DMS153 treated with DMSO at 0.1 percent for 48 hours (cell line): ENCODE data around the gene PCBP3.
A peak's percentile ranks its signal among the peaks of the same experiment; 100 is the strongest.
"Not testable (repeated sequence)": the region's sequence is repeated elsewhere in the genome, so short reads cannot be mapped to it uniquely, and the experiment has no call there.

Source experiments
- DNase-seq: peaks from one replicate; lab custom pipeline; 2025; ENCODE audit not compliant: unreplicated experiment; lab: John Stamatoyannopoulos, UW

PCBP3 gene

GRCh38 chr21:45802956-45803617, 159.6 kb downstream of the PCBP3 start:
- DNase-seq, result no peak

- no peak for DNase-seq
These were observed 160.3 kb downstream of the PCBP3 start for GRCh38 chr21:45803618-45804340.

GRCh38 chr21:45804809-45805313, 161.3 kb downstream of the PCBP3 start:
- no peak for DNase-seq

GRCh38 chr21:45805321-45805720, 161.8 kb downstream of the PCBP3 start:
- no peak for DNase-seq

GRCh38 chr21:45806042-45806441, 162.5 kb downstream of the PCBP3 start:
- DNase-seq, result no peak

- DNase-seq, result not testable (repeated sequence)
These were observed 165.1 kb downstream of the PCBP3 start for GRCh38 chr21:45808663-45809062.

- DNase-seq, result no peak
These were observed 165.9 kb downstream of the PCBP3 start for GRCh38 chr21:45809421-45809820.

GRCh38 chr21:45811136-45811535, 167.6 kb downstream of the PCBP3 start:
- no peak for DNase-seq

- not testable (repeated sequence) for DNase-seq
These were observed 170.8 kb downstream of the PCBP3 start for GRCh38 chr21:45814210-45814940.

- DNase-seq, result not testable (repeated sequence)
These were observed 172.3 kb downstream of the PCBP3 start for GRCh38 chr21:45815781-45816180.

- DNase-seq, result no peak
These were observed 173.3 kb downstream of the PCBP3 start for GRCh38 chr21:45816794-45817193.

- no peak for DNase-seq
These were observed 173.8 kb downstream of the PCBP3 start for GRCh38 chr21:45817345-45817744.

GRCh38 chr21:45818276-45818903, 174.9 kb downstream of the PCBP3 start:
- DNase-seq, result no peak

- DNase-seq, result no peak
These were observed 175.4 kb downstream of the PCBP3 start for GRCh38 chr21:45818904-45819285.

GRCh38 chr21:45819478-45820170, 176.1 kb downstream of the PCBP3 start:
- no peak for DNase-seq

- peak; percentile 68 for DNase-seq
These were observed 176.9 kb downstream of the PCBP3 start for GRCh38 chr21:45820171-45821091.

- no peak for DNase-seq
These were observed 177.9 kb downstream of the PCBP3 start for GRCh38 chr21:45821315-45821962.

GRCh38 chr21:45821998-45822397, 178.5 kb downstream of the PCBP3 start:
- DNase-seq, result no peak

GRCh38 chr21:45822429-45823099, 179.0 kb downstream of the PCBP3 start:
- DNase-seq, result no peak
